Suprapubic skin (tissue), 4 donors: Measurements from ENCODE around the gene AHDC1. TPM values are rescaled to one million over a fixed set of nuclear protein-coding genes. Genes with fewer than 3 reads are reported as not detected.

Experiments
- DNase-seq, 2 donors: peaks; one replicate each; pipeline ENCODE4 v3.0.0-alpha.2; 2019; ENCODE audit warnings: low spot score in 2 of 2
- H3K27ac ChIP-seq: fragments of 200-600 bp; sonication (generic); one replicate; pipeline ENCODE4 v1.5.1; 2019
- H3K27me3 ChIP-seq: fragments of 200-600 bp; sonication (generic); one replicate; pipeline ENCODE4 v1.5.1; 2019
- H3K36me3 ChIP-seq: fragments of 200-600 bp; sonication (generic); one replicate; pipeline ENCODE4 v1.5.1; 2019
- H3K4me1 ChIP-seq: fragments of 200-600 bp; sonication (generic); one replicate; pipeline ENCODE4 v1.5.1; 2019
- H3K4me3 ChIP-seq: fragments of 200-600 bp; sonication (generic); one replicate; pipeline ENCODE4 v1.5.1; 2019; ENCODE audit warnings: mild to moderate bottlenecking
- H3K9me3 ChIP-seq: fragments of 200-600 bp; sonication (generic); one replicate; pipeline ENCODE4 v1.5.1; 2019
- EP300 ChIP-seq: sonication (generic); formaldehyde crosslinking; IDR thresholded peaks from one replicate; pipeline ENCODE4 v1.6.1; 2017; ENCODE audit warnings: antibody characterized with exemption
- POLR2A ChIP-seq, 2 donors: fragments of 450-650 bp; IDR thresholded peaks; one replicate each; pipeline ENCODE4 v1.6.1; 2017; ENCODE audit warnings: antibody characterized with exemption in 2 of 2, mild to moderate bottlenecking in 2 of 2, moderate library complexity in 2 of 2
- POLR2AphosphoS5 ChIP-seq, 3 donors: sonication (generic); formaldehyde crosslinking; IDR thresholded peaks; one replicate each; pipeline ENCODE4 v1.6.1; 2017; ENCODE audit warnings: antibody characterized with exemption in 3 of 3
- WGBS: methylation state at CpG from one replicate; pipeline ENCODE4 v1.1.5; 2018; 5-methylcytosine and 5-hydroxymethylcytosine counted together
- total RNA-seq, 4 donors: library from RNA; depleted of rRNA; stranded (reverse); fragments of >200 nt; gene quantifications; one replicate each; pipeline ENCODE4 v1.1.0, GENCODE V29; 2016
- TF ChIP-seq, protein P1 (sequence below), 2 donors: fragments of 200-600 bp in 1 of 2; fragments of 450-650 bp in 1 of 2; sonication (generic) in 1 of 2; IDR thresholded peaks; one replicate each; pipeline ENCODE4 v1.5.1; 2016 to 2019; ENCODE audit warnings: antibody characterized with exemption in 2 of 2, mild to moderate bottlenecking in 1 of 2, moderate library complexity in 1 of 2

Gene AHDC1
- total RNA-seq, 4 donors from 2014 or later: 46.7 to 103 (median 60.1) TPM

DNA sequence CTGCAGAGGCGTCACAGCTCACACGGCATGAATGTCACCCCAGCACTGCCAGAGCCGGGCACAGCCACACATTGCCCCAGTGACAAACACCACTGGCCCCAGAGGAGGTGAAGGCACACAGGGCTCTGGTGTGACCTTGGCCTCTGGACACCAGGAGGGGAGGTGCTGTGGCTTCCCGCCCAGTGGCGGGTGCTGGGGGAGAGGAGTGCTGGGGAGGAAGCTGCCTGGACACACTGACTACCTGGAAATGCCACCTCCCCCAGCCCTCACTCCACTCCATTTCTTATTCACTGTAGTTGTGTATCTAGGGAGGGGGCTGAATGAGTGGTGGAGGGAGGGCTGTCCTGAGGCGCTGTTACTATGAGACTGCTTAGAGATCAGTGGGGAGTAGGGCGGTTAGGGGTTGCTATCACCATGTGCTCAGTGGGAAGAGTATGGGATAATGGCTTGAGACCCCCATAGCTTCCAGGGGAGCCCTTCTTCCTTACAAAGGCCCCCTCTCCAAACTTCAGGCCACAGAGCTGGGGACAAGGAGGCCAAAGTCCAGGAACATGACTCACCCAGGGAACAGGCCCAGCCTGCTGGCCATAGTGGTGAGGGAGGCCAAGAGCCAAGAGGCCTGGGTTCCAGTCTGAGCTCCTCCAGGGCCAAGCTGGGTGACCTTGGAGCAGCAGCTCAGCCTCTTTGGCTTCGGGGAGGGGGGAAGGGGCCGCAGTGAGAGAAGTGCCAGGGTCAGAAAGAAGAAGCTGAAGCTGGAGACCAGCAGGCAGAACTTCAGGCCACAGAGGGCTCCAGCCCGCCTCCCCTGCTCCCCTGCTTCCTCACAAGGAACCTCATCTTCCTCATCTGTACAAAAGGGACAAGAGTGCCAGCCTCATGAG, 40.1 kb downstream of the AHDC1 start:
- TF ChIP-seq POLR2A (IDR thresholded peaks at IDR 0.05) (no peak), EP300 (no peak), POLR2AphosphoS5 (IDR thresholded peaks at IDR 0.05) (no peak)
- TF ChIP-seq, protein P1, sequence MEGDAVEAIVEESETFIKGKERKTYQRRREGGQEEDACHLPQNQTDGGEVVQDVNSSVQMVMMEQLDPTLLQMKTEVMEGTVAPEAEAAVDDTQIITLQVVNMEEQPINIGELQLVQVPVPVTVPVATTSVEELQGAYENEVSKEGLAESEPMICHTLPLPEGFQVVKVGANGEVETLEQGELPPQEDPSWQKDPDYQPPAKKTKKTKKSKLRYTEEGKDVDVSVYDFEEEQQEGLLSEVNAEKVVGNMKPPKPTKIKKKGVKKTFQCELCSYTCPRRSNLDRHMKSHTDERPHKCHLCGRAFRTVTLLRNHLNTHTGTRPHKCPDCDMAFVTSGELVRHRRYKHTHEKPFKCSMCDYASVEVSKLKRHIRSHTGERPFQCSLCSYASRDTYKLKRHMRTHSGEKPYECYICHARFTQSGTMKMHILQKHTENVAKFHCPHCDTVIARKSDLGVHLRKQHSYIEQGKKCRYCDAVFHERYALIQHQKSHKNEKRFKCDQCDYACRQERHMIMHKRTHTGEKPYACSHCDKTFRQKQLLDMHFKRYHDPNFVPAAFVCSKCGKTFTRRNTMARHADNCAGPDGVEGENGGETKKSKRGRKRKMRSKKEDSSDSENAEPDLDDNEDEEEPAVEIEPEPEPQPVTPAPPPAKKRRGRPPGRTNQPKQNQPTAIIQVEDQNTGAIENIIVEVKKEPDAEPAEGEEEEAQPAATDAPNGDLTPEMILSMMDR (IDR thresholded peaks at IDR 0.05): no peak
- peaks cover 97% of the 10 kb centered on the region for H3K4me1 ChIP-seq
- no peaks in the 10 kb centered on the region for H3K9me3 ChIP-seq
- 61% methylated on average over 5 of the region's 10 CpGs for WGBS
- H3K36me3 ChIP-seq: no peaks in the 10 kb centered on the region
- no peaks in the 10 kb centered on the region for H3K27me3 ChIP-seq
- H3K27ac ChIP-seq: peak overlapping the region; percentile 94
- no peak overlapping the region for H3K4me3 ChIP-seq
- no peak for DNase-seq

DNA sequence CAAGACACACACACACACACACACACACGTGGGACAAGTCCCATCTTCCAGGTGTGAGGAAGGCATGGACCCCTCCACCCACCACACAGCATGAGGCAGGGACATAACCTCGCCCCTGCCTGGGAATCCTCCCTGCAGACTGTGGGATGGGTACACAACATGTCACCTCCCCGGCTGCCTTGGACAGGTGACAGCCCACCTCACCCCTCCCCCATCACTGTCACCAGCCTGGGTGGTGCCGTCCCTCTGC, 40.7 kb downstream of the AHDC1 start:
- Histone ChIP-seq H3K9me3 (no peaks in the 10 kb centered on the region), H3K27me3 (no peaks in the 10 kb centered on the region), H3K36me3 (no peaks in the 10 kb centered on the region), H3K27ac (peak overlapping the region; percentile 94), H3K4me3 (no peak overlapping the region), H3K4me1 (peaks cover 99% of the 10 kb centered on the region)
- DNase-seq: no peak
- TF ChIP-seq POLR2AphosphoS5 (IDR thresholded peaks at IDR 0.05): no peak
- TF ChIP-seq POLR2A (IDR thresholded peaks at IDR 0.05): no peak
- no peak for TF ChIP-seq EP300
- TF ChIP-seq, protein P1 (IDR thresholded peaks at IDR 0.05): no peak
- WGBS: 20% methylated on average over 1 of the region's 4 CpGs

DNA sequence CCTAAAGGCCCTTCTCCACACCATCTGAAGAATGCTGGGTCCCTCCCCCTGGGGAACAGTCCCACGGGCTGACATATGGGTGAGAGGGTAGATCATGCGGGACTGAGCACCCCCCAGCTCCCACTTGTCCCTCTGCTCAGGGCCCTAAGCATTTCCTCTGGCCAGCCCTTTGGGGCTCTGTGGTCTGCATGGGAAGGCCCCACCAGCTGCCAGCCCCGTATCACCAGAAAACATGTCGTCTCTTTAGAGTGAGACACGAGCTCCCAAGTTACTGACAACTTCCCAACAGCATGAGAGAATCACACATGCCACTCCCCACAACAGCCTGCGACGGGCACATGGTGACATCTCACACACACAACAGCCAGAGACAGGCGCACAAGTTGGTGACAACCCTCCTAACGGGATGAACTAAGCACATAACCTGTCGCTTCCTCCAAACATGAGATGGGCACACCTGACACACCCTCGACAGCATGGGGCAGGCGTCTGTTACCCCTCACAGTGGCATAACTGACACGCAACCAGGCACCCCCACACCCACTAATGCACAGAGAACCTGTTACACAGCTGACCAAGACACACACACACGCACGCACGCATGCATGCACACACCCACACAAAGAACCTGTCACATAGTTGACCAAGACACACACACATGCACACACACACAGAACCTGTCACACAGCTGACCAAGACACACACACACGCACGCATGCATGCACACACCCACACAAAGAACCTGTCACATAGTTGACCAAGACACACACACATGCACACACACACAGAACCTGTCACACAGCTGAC, 41.2 kb downstream of the AHDC1 start:
- 62% methylated on average over 10 of the region's 18 CpGs for WGBS
- peaks cover 99% of the 10 kb centered on the region for H3K4me1 ChIP-seq
- no peak overlapping the region for H3K4me3 ChIP-seq
- TF ChIP-seq POLR2A (IDR thresholded peaks at IDR 0.05): no peak
- no peaks in the 10 kb centered on the region for H3K36me3 ChIP-seq
- DNase-seq: no peak
- no peaks in the 10 kb centered on the region for H3K9me3 ChIP-seq
- H3K27ac ChIP-seq: peak overlapping the region; percentile 94
- no peaks in the 10 kb centered on the region for H3K27me3 ChIP-seq

DNA sequence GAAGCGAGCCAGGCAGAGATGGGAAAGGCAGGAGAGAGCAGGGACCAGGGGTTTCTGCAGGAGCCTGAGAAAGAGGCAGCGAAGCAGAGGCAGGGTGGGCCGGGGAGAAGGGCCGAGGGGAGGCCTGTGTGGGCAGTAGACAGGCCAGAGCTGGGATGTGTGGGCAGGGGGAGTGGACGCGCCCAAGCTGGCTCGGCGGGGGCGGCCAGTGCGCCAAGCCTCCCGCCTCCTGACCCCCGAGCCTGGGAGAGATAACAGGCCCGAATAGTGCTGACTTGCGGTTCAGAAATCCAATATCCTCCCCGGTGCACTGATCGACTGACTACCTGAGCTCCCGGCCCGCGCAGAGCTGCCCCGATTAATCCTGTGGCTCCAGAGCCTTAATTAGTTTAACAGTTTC, 41.9 kb downstream of the AHDC1 start:
- Histone ChIP-seq H3K27ac (peak overlapping the region; percentile 84), H3K36me3 (no peaks in the 10 kb centered on the region), H3K27me3 (no peaks in the 10 kb centered on the region), H3K9me3 (no peaks in the 10 kb centered on the region), H3K4me1 (peaks cover 99% of the 10 kb centered on the region), H3K4me3 (peak overlapping the region; percentile 5)
- no peak for TF ChIP-seq POLR2AphosphoS5 (IDR thresholded peaks at IDR 0.05)
- no peak for TF ChIP-seq POLR2A (IDR thresholded peaks at IDR 0.05)
- no peak for TF ChIP-seq EP300
- TF ChIP-seq, protein P1 (IDR thresholded peaks at IDR 0.05): no peak
- DNase-seq: no peak
- 54% methylated on average over 18 of the region's 20 CpGs for WGBS

DNA sequence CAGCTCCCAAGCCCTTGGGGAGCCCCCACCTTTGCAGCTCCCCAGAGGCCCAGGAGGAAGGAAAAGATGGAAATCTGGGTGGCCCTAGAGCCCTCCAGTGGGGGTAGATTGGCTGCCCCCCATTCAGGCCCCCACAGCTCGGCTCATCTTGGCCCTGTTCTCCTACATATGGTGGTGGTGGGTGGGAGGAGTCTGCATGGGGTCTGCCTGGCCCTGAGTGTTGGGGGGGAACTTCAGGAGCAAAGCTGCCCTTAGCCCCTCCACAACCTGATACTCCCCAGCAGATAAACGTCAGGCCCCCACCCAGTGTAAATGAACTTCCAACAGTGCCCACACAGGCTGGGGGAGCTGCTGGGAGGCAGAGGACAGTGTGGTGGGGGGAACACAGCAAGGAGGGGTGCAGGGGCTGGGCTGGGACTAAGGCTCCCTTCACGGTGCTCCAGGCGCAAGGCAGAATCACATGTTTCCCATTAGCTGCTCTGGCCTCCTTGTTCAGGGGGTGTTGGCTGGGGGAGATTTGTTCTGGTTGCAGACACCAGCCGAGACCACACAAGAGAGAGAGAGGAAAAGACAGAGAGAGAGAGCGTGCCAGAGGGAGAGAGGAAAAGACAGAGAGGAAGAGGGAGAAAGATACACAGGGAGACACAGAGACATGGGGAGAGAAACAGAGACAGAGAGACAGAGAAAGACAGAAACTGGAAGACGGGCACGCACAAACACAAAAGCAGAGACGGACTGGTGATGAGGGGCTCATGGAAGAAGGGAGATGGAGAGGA, 42.6 kb downstream of the AHDC1 start:
- H3K9me3 ChIP-seq: no peaks in the 10 kb centered on the region
- TF ChIP-seq, protein P1 (IDR thresholded peaks at IDR 0.05): no peak
- TF ChIP-seq POLR2AphosphoS5 (IDR thresholded peaks at IDR 0.05): no peak
- no peak for TF ChIP-seq EP300
- TF ChIP-seq POLR2A (IDR thresholded peaks at IDR 0.05): no peak
- peaks cover 99% of the 10 kb centered on the region for H3K4me1 ChIP-seq
- H3K4me3 ChIP-seq: peak overlapping the region; percentile 5
- no peaks in the 10 kb centered on the region for H3K27me3 ChIP-seq
- no peaks in the 10 kb centered on the region for H3K36me3 ChIP-seq
- DNase-seq: no peak
- H3K27ac ChIP-seq: peak overlapping the region; percentile 84
- 31% methylated on average over 9 of the region's 9 CpGs for WGBS
